Measurements from ENCODE around the gene FBXO46.
"Not testable (repeated sequence)": the region's sequence is repeated elsewhere in the genome, so short reads cannot be mapped to it uniquely, and the experiment has no call there.

The FBXO46 gene

GRCh38 chr19:45691516-45692186 is 39.0 kb downstream of the FBXO46 start, which contains the start of gene SNRPD2:
TSS of gene SNRPD2 (minus strand) at chr19:45691953. CDS start at chr19:45691888, 65 bp downstream.
- DNase-seq, result peak; percentile 96 to 99
- Histone ChIP-seq H2BK12ac (ENCODE audit: low read length) (no peak within 1 kb of the TSS), H4K91ac (ENCODE audit: low read depth, low read length) (peak within 1 kb of the TSS; percentile 80), H3K9ac (ENCODE audit: low read length) (peak within 1 kb of the TSS; percentile 85), H3K14ac (ENCODE audit: low read length) (peak within 1 kb of the TSS; percentile 74), H2AK5ac (ENCODE audit: low read length) (no peak within 1 kb of the TSS), H3K27ac (ENCODE audit: low read depth, low read length) (peak within 1 kb of the TSS; percentile 72), H3K27me3 (ENCODE audit: insufficient read depth, low read length) (no peaks in the 10 kb centered on the region), H3K9me3 (ENCODE audit: insufficient read depth, low read depth, low read length) (no peaks in the 10 kb centered on the region), H2BK5ac (ENCODE audit: low read depth, low read length, poor library complexity) (no peak within 1 kb of the TSS), H4K8ac (ENCODE audit: low read depth, low read length) (peak within 1 kb of the TSS; percentile 83), H3K4me3 (ENCODE audit: low read depth, low read length) (peak within 1 kb of the TSS; percentile 95), H3K4ac (ENCODE audit: low read depth, low read length) (peak within 1 kb of the TSS; percentile 22), H3K23ac (ENCODE audit: low read length) (no peak within 1 kb of the TSS), H4K12ac (ENCODE audit: low read depth, low read length) (peak within 1 kb of the TSS; percentile 87), H2AFZ (ENCODE audit: insufficient read depth, low read length, poor library complexity) (peak within 1 kb of the TSS; percentile 58), H3K18ac (ENCODE audit: low read length) (peak within 1 kb of the TSS; percentile 27), H3K36me3 (ENCODE audit: control insufficient read depth in 1 of 2, insufficient read depth in 2 of 2, low read length in 2 of 2) (peaks cover 28 to 33% of the 10 kb centered on the region in 2 experiments), H2BK120ac (ENCODE audit: insufficient read depth, low read length, poor library complexity) (peak within 1 kb of the TSS; percentile 36), H3K79me2 (ENCODE audit: control insufficient read depth, insufficient read depth, low read length, poor library complexity) (peaks cover 5% of the 10 kb centered on the region), H3K79me1 (ENCODE audit: low read length) (peaks cover 6% of the 10 kb centered on the region), H3K4me2 (ENCODE audit: low read length) (peak within 1 kb of the TSS; percentile 89), H3K4me1 (ENCODE audit: control insufficient read depth in 1 of 2, insufficient read depth in 2 of 2, low read length in 2 of 2) (no peaks in the 10 kb centered on the region)
- WGBS (ENCODE audit: extremely low coverage, insufficient coverage, insufficient read length), result no CpG with 5 or more reads among the region's 36 CpGs

- H3K23ac ChIP-seq (ENCODE audit: low read length), result no peak overlapping the region
- no peak overlapping the region for H2AFZ ChIP-seq (ENCODE audit: insufficient read depth, low read length, poor library complexity)
- H3K36me3 ChIP-seq (ENCODE audit: control insufficient read depth in 1 of 2, insufficient read depth in 2 of 2, low read length in 2 of 2), result peaks cover 38 to 49% of the 10 kb centered on the region in 2 experiments
- peaks cover 4% of the 10 kb centered on the region for H3K79me1 ChIP-seq (ENCODE audit: low read length)
- no peak overlapping the region for H4K12ac ChIP-seq (ENCODE audit: low read depth, low read length)
- no peak overlapping the region for H3K18ac ChIP-seq (ENCODE audit: low read length)
- H3K9ac ChIP-seq (ENCODE audit: low read length), result no peak overlapping the region
- H3K27ac ChIP-seq (ENCODE audit: low read depth, low read length), result no peak overlapping the region
- no CpG with 5 or more reads among the region's 9 CpGs for WGBS (ENCODE audit: extremely low coverage, insufficient coverage, insufficient read length)
- H2AK5ac ChIP-seq (ENCODE audit: low read length), result no peak overlapping the region
- no peak overlapping the region for H2BK12ac ChIP-seq (ENCODE audit: low read length)
- no peak overlapping the region for H2BK5ac ChIP-seq (ENCODE audit: low read depth, low read length, poor library complexity)
- H3K4ac ChIP-seq (ENCODE audit: low read depth, low read length), result no peak overlapping the region
- H4K8ac ChIP-seq (ENCODE audit: low read depth, low read length), result no peak overlapping the region
- no peaks in the 10 kb centered on the region for H3K27me3 ChIP-seq (ENCODE audit: insufficient read depth, low read length)
- H2BK120ac ChIP-seq (ENCODE audit: insufficient read depth, low read length, poor library complexity), result no peak overlapping the region
- H3K79me2 ChIP-seq (ENCODE audit: control insufficient read depth, insufficient read depth, low read length, poor library complexity), result peaks cover 2% of the 10 kb centered on the region
- no peak overlapping the region for H3K14ac ChIP-seq (ENCODE audit: low read length)
- H3K4me2 ChIP-seq (ENCODE audit: low read length), result no peak overlapping the region
- no peak overlapping the region for H4K91ac ChIP-seq (ENCODE audit: low read depth, low read length)
- no peak for DNase-seq
- no peaks in the 10 kb centered on the region for H3K4me1 ChIP-seq (ENCODE audit: control insufficient read depth in 1 of 2, insufficient read depth in 2 of 2, low read length in 2 of 2)
- peak overlapping the region; percentile 59 for H3K4me3 ChIP-seq (ENCODE audit: low read depth, low read length)
- H3K9me3 ChIP-seq (ENCODE audit: insufficient read depth, low read depth, low read length), result no peaks in the 10 kb centered on the region
Observed at GRCh38 chr19:45687599-45687998, 43.1 kb downstream of the FBXO46 start.

GRCh38 chr19:45685045-45685444 is 45.7 kb downstream of the FBXO46 start:
- not testable (repeated sequence) for H3K4me2 ChIP-seq (ENCODE audit: low read length); H2BK120ac ChIP-seq (ENCODE audit: insufficient read depth, low read length, poor library complexity); H3K27ac ChIP-seq (ENCODE audit: low read depth, low read length); H3K4me1 ChIP-seq (ENCODE audit: control insufficient read depth in 1 of 2, insufficient read depth in 2 of 2, low read length in 2 of 2); H4K91ac ChIP-seq (ENCODE audit: low read depth, low read length); H3K4ac ChIP-seq (ENCODE audit: low read depth, low read length); H3K23ac ChIP-seq (ENCODE audit: low read length); H2BK12ac ChIP-seq (ENCODE audit: low read length); DNase-seq; H4K12ac ChIP-seq (ENCODE audit: low read depth, low read length); H3K4me3 ChIP-seq (ENCODE audit: low read depth, low read length); H2AFZ ChIP-seq (ENCODE audit: insufficient read depth, low read length, poor library complexity); H3K14ac ChIP-seq (ENCODE audit: low read length); H3K79me1 ChIP-seq (ENCODE audit: low read length); H3K9me3 ChIP-seq (ENCODE audit: insufficient read depth, low read depth, low read length); H4K8ac ChIP-seq (ENCODE audit: low read depth, low read length); H3K27me3 ChIP-seq (ENCODE audit: insufficient read depth, low read length); H2BK5ac ChIP-seq (ENCODE audit: low read depth, low read length, poor library complexity); H3K79me2 ChIP-seq (ENCODE audit: control insufficient read depth, insufficient read depth, low read length, poor library complexity); H3K18ac ChIP-seq (ENCODE audit: low read length); H3K9ac ChIP-seq (ENCODE audit: low read length); H2AK5ac ChIP-seq (ENCODE audit: low read length)
- peaks cover 38 to 49% of the 10 kb centered on the region in 2 experiments for H3K36me3 ChIP-seq (ENCODE audit: control insufficient read depth in 1 of 2, insufficient read depth in 2 of 2, low read length in 2 of 2)
- no CpG with 5 or more reads among the region's 11 CpGs for WGBS (ENCODE audit: extremely low coverage, insufficient coverage, insufficient read length)

- Histone ChIP-seq H2BK5ac (ENCODE audit: low read depth, low read length, poor library complexity) (no peak overlapping the region), H3K23ac (ENCODE audit: low read length) (no peak overlapping the region), H3K27ac (ENCODE audit: low read depth, low read length) (no peak overlapping the region), H3K36me3 (ENCODE audit: control insufficient read depth in 1 of 2, insufficient read depth in 2 of 2, low read length in 2 of 2) (peaks cover 31 to 39% of the 10 kb centered on the region in 2 experiments), H2AFZ (ENCODE audit: insufficient read depth, low read length, poor library complexity) (no peak overlapping the region), H3K4me2 (ENCODE audit: low read length) (no peak overlapping the region), H3K9me3 (ENCODE audit: insufficient read depth, low read depth, low read length) (no peaks in the 10 kb centered on the region), H4K12ac (ENCODE audit: low read depth, low read length) (no peak overlapping the region), H4K91ac (ENCODE audit: low read depth, low read length) (no peak overlapping the region), H3K18ac (ENCODE audit: low read length) (no peak overlapping the region), H3K14ac (ENCODE audit: low read length) (no peak overlapping the region), H2BK120ac (ENCODE audit: insufficient read depth, low read length, poor library complexity) (no peak overlapping the region), H3K27me3 (ENCODE audit: insufficient read depth, low read length) (no peaks in the 10 kb centered on the region), H4K8ac (ENCODE audit: low read depth, low read length) (no peak overlapping the region), H3K4me1 (ENCODE audit: control insufficient read depth in 1 of 2, insufficient read depth in 2 of 2, low read length in 2 of 2) (peaks cover 2% of the 10 kb centered on the region in 2 experiments), H3K9ac (ENCODE audit: low read length) (no peak overlapping the region), H3K79me2 (ENCODE audit: control insufficient read depth, insufficient read depth, low read length, poor library complexity) (no peaks in the 10 kb centered on the region), H3K4me3 (ENCODE audit: low read depth, low read length) (no peak overlapping the region), H2AK5ac (ENCODE audit: low read length) (no peak overlapping the region), H2BK12ac (ENCODE audit: low read length) (no peak overlapping the region), H3K4ac (ENCODE audit: low read depth, low read length) (no peak overlapping the region), H3K79me1 (ENCODE audit: low read length) (peaks cover 3% of the 10 kb centered on the region)
- DNase-seq, result no peak
- no CpG with 5 or more reads among the region's 5 CpGs for WGBS (ENCODE audit: extremely low coverage, insufficient coverage, insufficient read length)
Observed at GRCh38 chr19:45682908-45683307, 47.8 kb downstream of the FBXO46 start.

All from trophoblast cell (in vitro differentiated cells and primary cell).